Measurements from ENCODE around the gene FRMD4A. TPM values are rescaled to one million over a fixed set of nuclear protein-coding genes. Genes with fewer than 3 reads are reported as not detected.

The FRMD4A gene
- polyA plus RNA-seq, 1 of the 3 experiments (the other 2 are of a cell fraction), result 37.7 TPM

DNA sequence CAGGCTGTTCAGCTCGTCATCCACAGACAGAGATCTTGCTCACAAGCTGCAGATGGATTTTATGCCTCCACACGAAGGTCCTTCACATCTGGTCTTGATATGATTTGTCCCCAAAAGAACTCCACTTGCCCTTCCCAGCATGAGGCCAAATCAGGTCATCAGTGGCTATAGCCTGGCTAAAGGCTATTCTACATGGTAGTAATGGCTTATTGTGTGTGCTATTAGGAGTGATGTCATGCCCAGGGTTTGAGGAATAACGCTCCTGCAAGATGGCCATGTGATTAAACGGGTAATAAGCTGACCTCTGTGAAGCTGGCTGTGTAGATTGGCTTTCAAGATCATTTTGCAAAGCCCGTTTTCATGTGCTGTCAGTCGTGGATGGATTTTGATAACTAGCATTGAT lies 313.8 kb downstream of the FRMD4A start:
- peak; percentile 44; the same call in 1 of the 2 replicates for TF ChIP-seq MXI1 (IDR thresholded peaks at IDR 0.05; ENCODE audit: low read depth, low read length)
- no peak for TF ChIP-seq EZH2phosphoT487 (IDR thresholded peaks at IDR 0.05; ENCODE audit: borderline replicate concordance, low read depth)
- peak in 1 of 2 experiments; percentile 82; a peak in 3 of 4 replicates for TF ChIP-seq EP300 (IDR thresholded peaks at IDR 0.05; ENCODE audit: borderline replicate concordance in 1 of 2, low read depth in 1 of 2, low read length in 1 of 2)
- TF ChIP-seq, protein P1, sequence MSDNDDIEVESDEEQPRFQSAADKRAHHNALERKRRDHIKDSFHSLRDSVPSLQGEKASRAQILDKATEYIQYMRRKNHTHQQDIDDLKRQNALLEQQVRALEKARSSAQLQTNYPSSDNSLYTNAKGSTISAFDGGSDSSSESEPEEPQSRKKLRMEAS (IDR thresholded peaks at IDR 0.05; ENCODE audit: low read depth), result no peak
- no peak for TF ChIP-seq RFX5 (IDR thresholded peaks at IDR 0.05; ENCODE audit: low read length)
- peak overlapping the region; percentile 47 to 91; a peak in 3 of 4 replicates for H3K27ac ChIP-seq (ENCODE audit: low read depth in 2 of 2, low read length in 1 of 2)
- H3K9me2 ChIP-seq, result no peaks in the 10 kb centered on the region
- DNase-seq, result peak; percentile 47
- H3K9me3 ChIP-seq, result peaks cover 7% of the 10 kb centered on the region
- peak overlapping the region; percentile 34; the same call in 1 of the 2 replicates for H3K4me2 ChIP-seq
- peaks cover 6 to 38% of the 10 kb centered on the region in 2 experiments; a peak in 3 of 4 replicates for H3K4me1 ChIP-seq (ENCODE audit: control insufficient read depth in 1 of 2, insufficient read depth in 2 of 2, low read depth in 1 of 2, low read length in 1 of 2)
- H3K36me3 ChIP-seq (replicated peaks in 1 of 2; ENCODE audit: control insufficient read depth in 1 of 2, insufficient read depth in 2 of 2, low read length in 1 of 2), result no peaks in the 10 kb centered on the region
- ChIA-PET CTCF (interaction anchor here (0.9 to 1.8 kb wide), 4 partner anchors 22 to 228 kb away, joined by 3 to 5 read pairs (median 4); no protein-coding TSS in a partner anchor), POLR2A (interaction anchor here (1.1 kb wide), 1 partner anchor 69 kb away, joined by 3 read pairs; no protein-coding TSS in a partner anchor)
- no peaks in the 10 kb centered on the region for H4K20me1 ChIP-seq (ENCODE audit: insufficient read depth)
- WGBS (ENCODE audit: low lambda C conversion rate), result 45% methylated on average over 6 of the region's 6 CpGs
- no peaks in the 10 kb centered on the region for H3K79me2 ChIP-seq (ENCODE audit: insufficient read depth)
- H3K9ac ChIP-seq, result no peak overlapping the region
- no peak overlapping the region for H3K4me3 ChIP-seq (ENCODE audit: low read depth in 2 of 2, low read length in 1 of 2)
- peaks cover 11% of the 10 kb centered on the region for H3F3A ChIP-seq (replicated peaks; ENCODE audit: insufficient read depth)
- H2AFZ ChIP-seq (ENCODE audit: low read depth), result 0 out of 2 replicates have a peak overlapping the region, but pooled peaks have one; percentile 12
- H3K27me3 ChIP-seq (ENCODE audit: insufficient read depth), result no peaks in the 10 kb centered on the region

DNA sequence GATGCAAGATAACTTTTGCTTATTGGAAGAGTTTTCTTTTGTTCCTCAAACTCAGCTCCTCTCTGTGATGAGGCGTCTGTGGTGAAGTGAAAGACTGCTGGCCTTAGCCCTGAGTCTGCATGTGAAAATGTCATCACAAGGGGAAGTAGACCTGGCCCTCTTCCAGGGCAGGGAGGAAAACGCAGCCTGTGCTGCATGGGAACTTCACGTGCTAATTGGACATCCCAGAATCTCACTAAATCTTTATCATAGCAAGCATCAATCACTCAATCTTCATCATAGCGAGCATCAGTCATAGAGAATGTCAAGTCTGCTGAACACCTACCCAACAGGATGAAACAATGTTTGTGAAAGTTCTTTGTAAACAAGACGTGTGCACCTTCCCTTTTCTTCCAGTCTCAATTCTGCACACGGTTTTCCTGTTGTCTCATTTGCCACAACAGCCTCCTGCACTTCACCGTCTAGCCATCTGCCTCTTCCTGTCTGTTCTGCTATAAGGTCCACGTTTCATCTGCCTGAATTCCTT lies 314.6 kb downstream of the FRMD4A start:
- WGBS (ENCODE audit: low lambda C conversion rate), result 63% methylated on average over 8 of the region's 8 CpGs
- peaks cover 6 to 38% of the 10 kb centered on the region in 2 experiments; a peak in 3 of 4 replicates for H3K4me1 ChIP-seq (ENCODE audit: control insufficient read depth in 1 of 2, insufficient read depth in 2 of 2, low read depth in 1 of 2, low read length in 1 of 2)
- CTCF ChIA-PET, result interaction anchor here (0.9 to 1.8 kb wide), 4 partner anchors 23 to 227 kb away, joined by 3 to 5 read pairs (median 4); no protein-coding TSS in a partner anchor

DNA sequence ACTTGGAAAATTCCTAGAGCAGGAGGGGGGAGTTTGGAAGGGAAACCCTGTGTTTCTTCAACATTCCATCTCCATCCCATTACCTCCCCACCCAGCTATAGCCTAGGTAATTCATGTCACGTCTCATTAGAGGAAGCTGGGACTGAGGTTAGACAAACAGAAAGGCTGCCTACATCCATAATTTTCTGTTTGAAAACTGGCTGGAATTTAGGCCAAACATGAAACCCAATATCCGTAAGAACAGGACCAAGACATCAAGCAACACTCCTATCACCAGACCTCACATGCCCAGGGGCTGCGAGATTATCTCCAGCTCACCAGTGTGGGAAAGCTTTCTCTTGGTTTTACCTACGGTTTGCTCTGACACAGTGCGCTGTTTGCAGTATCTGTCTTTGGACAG lies 316.3 kb downstream of the FRMD4A start:
- no peak overlapping the region for H3K4me2 ChIP-seq
- POLR2A ChIA-PET, result interaction anchor here (0.8 kb wide), 1 partner anchor 124 kb away, joined by 5 read pairs; no protein-coding TSS in a partner anchor
- CTCF ChIA-PET, result interaction anchor here (0.7 to 1.4 kb wide), 5 partner anchors 20 to 277 kb away, joined by 3 read pairs; no protein-coding TSS in a partner anchor
- H3K27ac ChIP-seq (ENCODE audit: low read depth in 2 of 2, low read length in 1 of 2), result peak overlapping the region in 1 of 2 experiments; percentile 91; a peak in 3 of 4 replicates
- WGBS (ENCODE audit: low lambda C conversion rate), result 44% methylated on average over 5 of the region's 5 CpGs
- H3F3A ChIP-seq (replicated peaks; ENCODE audit: insufficient read depth), result peaks cover 26% of the 10 kb centered on the region
- H3K36me3 ChIP-seq (replicated peaks in 1 of 2; ENCODE audit: control insufficient read depth in 1 of 2, insufficient read depth in 2 of 2, low read length in 1 of 2), result no peaks in the 10 kb centered on the region
- H3K27me3 ChIP-seq (ENCODE audit: insufficient read depth), result no peaks in the 10 kb centered on the region
- no peaks in the 10 kb centered on the region for H3K9me2 ChIP-seq
- H4K20me1 ChIP-seq (ENCODE audit: insufficient read depth), result no peaks in the 10 kb centered on the region
- H3K4me3 ChIP-seq (ENCODE audit: low read depth in 2 of 2, low read length in 1 of 2), result no peak overlapping the region
- no peak overlapping the region for H2AFZ ChIP-seq (ENCODE audit: low read depth)
- no peaks in the 10 kb centered on the region for H3K79me2 ChIP-seq (ENCODE audit: insufficient read depth)
- peaks cover 6 to 48% of the 10 kb centered on the region in 2 experiments; a peak in 3 of 4 replicates for H3K4me1 ChIP-seq (ENCODE audit: control insufficient read depth in 1 of 2, insufficient read depth in 2 of 2, low read depth in 1 of 2, low read length in 1 of 2)
- no peak overlapping the region for H3K9ac ChIP-seq
- DNase-seq, result peak; percentile 43
- H3K9me3 ChIP-seq, result peaks cover 6% of the 10 kb centered on the region
- TF ChIP-seq RFX5 (IDR thresholded peaks at IDR 0.05; ENCODE audit: low read length) (no peak), RXRA (IDR thresholded peaks at IDR 0.05; ENCODE audit: borderline replicate concordance, low read depth) (no peak), CHD2 (IDR thresholded peaks at IDR 0.05; ENCODE audit: low read length, partially characterized antibody) (peak; percentile 30), TCF12 (IDR thresholded peaks at IDR 0.05) (peak; percentile 92), RCOR1 (IDR thresholded peaks at IDR 0.05; ENCODE audit: low read length) (peak; percentile 77), NFIC (IDR thresholded peaks at IDR 0.05; ENCODE audit: borderline replicate concordance) (peak; percentile 33; the same call in 1 of the 2 replicates), CTCF (IDR thresholded peaks at IDR 0.05) (no peak), FOXJ3 (CRISPR knock-in tag; IDR thresholded peaks at IDR 0.05) (no peak), POLR2AphosphoS5 (IDR thresholded peaks at IDR 0.05; ENCODE audit: low read depth, low read length) (peak; percentile 75; the same call in 1 of the 2 replicates), JUND (IDR thresholded peaks at IDR 0.05) (peak; percentile 22; the same call in 1 of the 2 replicates), SIN3A (IDR thresholded peaks at IDR 0.05; ENCODE audit: borderline replicate concordance, low read depth, low read length) (0 out of 2 replicates have a peak, but pooled peaks have one; percentile 17), TEAD4 (IDR thresholded peaks at IDR 0.05; ENCODE audit: borderline replicate concordance, insufficient read depth) (0 out of 2 replicates have a peak, but pooled peaks have one; percentile 42), EP300 (IDR thresholded peaks at IDR 0.05; ENCODE audit: borderline replicate concordance in 1 of 2, low read depth in 1 of 2, low read length in 1 of 2) (peak; percentile 74 to 78; a peak in 3 of 4 replicates)

More for the DNA sequence above, 314.6 kb downstream of the FRMD4A start:
- Histone ChIP-seq H3K27ac (ENCODE audit: low read depth in 2 of 2, low read length in 1 of 2) (peak overlapping the region; percentile 47 to 91; a peak in 3 of 4 replicates), H4K20me1 (ENCODE audit: insufficient read depth) (no peaks in the 10 kb centered on the region), H3K9me3 (peaks cover 7% of the 10 kb centered on the region), H3K9me2 (no peaks in the 10 kb centered on the region), H3K4me2 (no peak overlapping the region), H3K36me3 (replicated peaks in 1 of 2; ENCODE audit: control insufficient read depth in 1 of 2, insufficient read depth in 2 of 2, low read length in 1 of 2) (no peaks in the 10 kb centered on the region), H2AFZ (ENCODE audit: low read depth) (no peak overlapping the region), H3K79me2 (ENCODE audit: insufficient read depth) (no peaks in the 10 kb centered on the region), H3K9ac (no peak overlapping the region), H3K4me3 (ENCODE audit: low read depth in 2 of 2, low read length in 1 of 2) (no peak overlapping the region), H3K27me3 (ENCODE audit: insufficient read depth) (no peaks in the 10 kb centered on the region), H3F3A (replicated peaks; ENCODE audit: insufficient read depth) (peaks cover 12% of the 10 kb centered on the region)
- POLR2A ChIA-PET, result no interaction called here
- no peak for DNase-seq
- TF ChIP-seq POLR2AphosphoS5 (IDR thresholded peaks at IDR 0.05; ENCODE audit: low read depth, low read length), result no peak
- TF ChIP-seq EZH2phosphoT487 (IDR thresholded peaks at IDR 0.05; ENCODE audit: borderline replicate concordance, low read depth), result no peak
- TF ChIP-seq EP300 (IDR thresholded peaks at IDR 0.05; ENCODE audit: borderline replicate concordance in 1 of 2, low read depth in 1 of 2, low read length in 1 of 2), result 0 out of 4 replicates have a peak, but pooled peaks of 1 of the 2 experiments have one; percentile 29
